Psoas muscle (tissue), 8 donors: ENCODE data around the gene STK17A. TPM values are rescaled to one million over a fixed set of nuclear protein-coding genes. Genes with fewer than 3 reads are reported as not detected.
A peak's percentile ranks its signal among the peaks of the same experiment; 100 is the strongest.

Source experiments
- ATAC-seq, 4 donors: fragments of 200-7000 bp; cut with Tn5 transposase; one replicate each; pipeline ENCODE4 v1.9.1; 2020; ENCODE audit warnings: moderate library complexity in 3 of 4, mild to moderate bottlenecking in 2 of 4
- DNase-seq, 2 donors: peaks; one replicate each; pipeline ENCODE4 v3.0.0-alpha.2; 2020
- H3K27ac ChIP-seq: fragments of 200-600 bp; one replicate; pipeline ENCODE4 v1.8.0; 2022
- H3K27me3 ChIP-seq, 3 donors: fragments of 200-600 bp in 1 of 3; one replicate each; pipeline versions ENCODE4 v1.6.1 to v1.8.0; 2013 to 2022; ENCODE audit warnings: low read length in 2 of 3, mild to moderate bottlenecking in 2 of 3, moderate library complexity in 1 of 3; ENCODE audit not compliant: insufficient read depth in 3 of 3
- H3K36me3 ChIP-seq, 2 donors: fragments of 200-600 bp in 1 of 2; one replicate each; pipeline versions ENCODE4 v1.6.1 to v1.8.0; 2013 to 2022; ENCODE audit warnings: low read depth in 1 of 2, mild to moderate bottlenecking in 1 of 2, moderate library complexity in 1 of 2; ENCODE audit not compliant: insufficient read depth in 1 of 2
- H3K4me1 ChIP-seq: fragments of 200-600 bp; one replicate; pipeline ENCODE4 v1.8.0; 2022
- H3K4me3 ChIP-seq: fragments of 200-600 bp; one replicate; pipeline ENCODE4 v1.8.0; 2022; ENCODE audit warnings: mild to moderate bottlenecking
- H3K9me3 ChIP-seq: fragments of 200-600 bp; one replicate; pipeline ENCODE4 v1.8.0; 2022
- CTCF ChIP-seq: fragments of 200-600 bp; IDR thresholded peaks from one replicate; pipeline ENCODE4 v1.8.0; 2022; ENCODE audit warnings: antibody characterized with exemption
- WGBS, 3 donors: extraction: QIAGEN DNeasy Blood & Tissue Kit; methylation state at CpG; one replicate each; pipeline versions ENCODE4 v1.1.6 to v1.1.7; 2013; 5-methylcytosine and 5-hydroxymethylcytosine counted together
- intact Hi-C, 2 donors: fragments of 100-400 bp; cut with DNase I; formaldehyde crosslinking; loops; one replicate each; pipeline versions ENCODE4 v1.11.0 to v1.14.2; 2022
- polyA plus RNA-seq, 3 donors: library from polyadenylated mRNA; stranded (reverse); fragments of 200-250 nt; gene quantifications; one replicate each; pipeline ENCODE4 v1.2.3, GENCODE V29; 2013
- total RNA-seq, 4 donors: library from RNA; stranded (reverse); fragmentation: NEBNext Ultra II Directional in 2 of 4; extraction: Animal tissue kit (Norgen Biotek cat#: 25700) in 2 of 4; gene quantifications; one replicate each; pipeline versions ENCODE4 v1.2.1 to v1.2.4, GENCODE V29; 2021 to 2023
- donor health status: healthy with polysubstance abuse.
- donor health status: DM: no; HTN: no; CAD: no; lungs with moderate emphysema.
- donor health status: Bipolar disorder and iron deficiency.
- donor health status: healthy.
- donor health status: DM: yes; HTN: yes; CAD: no.
- donor health status: DM: no; HTN: no; CAD: no.
- donor health status: DM: no; HTN: no; CAD: no.
- donor health status: DM: yes; HTN: yes; CAD: no.

Gene STK17A
- total and polyA plus RNA-seq, 7 donors, result 16.5 to 47.5 (median 21.4) TPM

DNA sequence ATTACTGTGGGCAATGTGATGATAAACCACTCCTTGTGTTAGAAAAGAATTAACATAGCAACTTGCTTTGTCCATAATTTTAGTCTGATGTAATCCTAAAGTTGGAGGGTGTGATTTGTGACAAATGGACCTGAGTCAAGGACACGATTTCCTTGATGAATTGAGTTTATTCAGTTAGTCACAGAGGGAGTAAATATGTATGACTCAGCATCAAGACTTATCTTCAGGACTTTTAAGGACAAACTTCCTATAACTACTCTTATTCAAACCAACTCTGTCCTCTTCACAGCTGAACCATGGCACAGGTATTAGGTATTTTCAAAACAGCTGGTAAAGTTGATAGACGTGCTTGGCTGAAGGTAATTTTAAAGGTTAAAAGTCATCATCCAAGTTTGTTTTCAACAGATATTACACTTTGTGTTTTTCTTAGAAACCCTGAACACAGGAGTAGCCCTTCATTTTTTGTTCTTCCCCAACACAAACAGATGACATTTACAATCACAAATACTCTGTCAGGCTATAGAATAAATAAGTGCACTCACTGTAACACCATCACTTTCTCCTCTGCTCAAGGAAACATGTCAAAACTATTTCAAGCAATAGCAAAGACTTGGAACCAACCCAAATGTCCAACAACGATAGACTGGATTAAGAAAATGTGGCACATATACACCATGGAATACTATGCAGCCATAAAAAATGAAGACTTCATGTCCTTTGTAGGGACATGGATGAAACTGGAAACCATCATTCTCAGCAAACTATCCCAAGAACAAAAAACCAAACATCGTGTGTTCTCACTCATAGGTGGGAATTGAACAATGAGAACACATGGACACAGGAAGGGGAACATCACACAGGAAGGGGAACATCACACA, 91.9 kb downstream of the STK17A start:
- Histone ChIP-seq H3K27ac (peak overlapping the region; percentile 25), H3K9me3 (no peaks in the 10 kb centered on the region)
- peak; percentile 53 to 70 (median 60) for ATAC-seq

More for the DNA sequence above, 91.9 kb downstream of the STK17A start:
- intact Hi-C loops, result no loop called here
- TF ChIP-seq CTCF, result no peak
- Histone ChIP-seq H3K4me3 (no peak overlapping the region), H3K4me1 (peaks cover 17% of the 10 kb centered on the region), H3K27me3 (no peaks in the 10 kb centered on the region), H3K36me3 (no peaks in the 10 kb centered on the region)
- WGBS, 3 donors, result 36 to 48% (median 42%) methylated on average over 4 of the region's 4 CpGs
- no peak for DNase-seq

Other genes starting within 250 kb of the STK17A start
- 10 to 100 TPM; 41.5 to 60.7 (median 53.9) TPM for gene COA1, start 146.4 kb downstream of the STK17A start, total RNA-seq
- gene COA1, start 146.4 kb downstream of the STK17A start, polyA plus RNA-seq, result 10 to 100 TPM; 60.5 to 74.9 (median 74.6) TPM
- gene BLVRA, start 175.6 kb downstream of the STK17A start, total RNA-seq, result 10 to 100 TPM; 35.8 to 50.9 (median 40.2) TPM
- gene BLVRA, start 175.6 kb downstream of the STK17A start, polyA plus RNA-seq, result 10 to 100 TPM; 36.1 to 52.9 (median 49.7) TPM